ENCODE data around the gene CHST6. TPM values are rescaled to one million over a fixed set of nuclear protein-coding genes. Genes with fewer than 3 reads are reported as not detected.

CHST6 gene
- total and polyA plus RNA-seq, 9 of the 15 experiments (the other 6 are each of a cell fraction or from before 2014, with no cell fraction given): 0.01 to 0.05 (median 0.02) TPM; not detected in 6

GRCh38 chr16:75491876-75492275 is 3.4 kb downstream of the CHST6 start (continued):
- no peak for TF ChIP-seq SMARCA4 (IDR thresholded peaks at IDR 0.05)

- intact Hi-C loops (cut with micrococcal nuclease): no loop called here
- CTCF ChIA-PET (ENCODE audit: low intra/inter-chr PET ratio): no interaction called here
- Histone ChIP-seq H3K4me1 (replicated peaks in 1 of 2; ENCODE audit: control insufficient read depth in 2 of 2, insufficient read depth in 2 of 2, low read length in 2 of 2) (peaks cover 0 to 3% of the 10 kb centered on the region in 2 experiments; a peak in 1 of 5 replicates), H3K27ac (ENCODE audit: extremely low read depth, low read depth, low read length) (no peak overlapping the region), H3K4me2 (ENCODE audit: insufficient read depth, low read length) (no peak overlapping the region), H4K20me1 (replicated peaks; ENCODE audit: control insufficient read depth, insufficient read depth, low read length) (no peaks in the 10 kb centered on the region), H3K79me2 (ENCODE audit: control insufficient read depth, insufficient read depth, low read length) (no peaks in the 10 kb centered on the region), H3K4me3 (no peak overlapping the region), H3K9me3 (replicated peaks; ENCODE audit: control insufficient read depth, insufficient read depth, low read depth, low read length) (no peaks in the 10 kb centered on the region), H2AFZ (ENCODE audit: low read depth, low read length) (no peak overlapping the region), H3K36me3 (ENCODE audit: control insufficient read depth, insufficient read depth, low read length) (no peaks in the 10 kb centered on the region), H3K9me1 (ENCODE audit: control insufficient read depth, insufficient read depth, low read length) (no peaks in the 10 kb centered on the region), H3K27me3 (ENCODE audit: control insufficient read depth in 2 of 2, insufficient read depth in 2 of 2, low read length in 2 of 2) (peaks cover 14 to 45% of the 10 kb centered on the region in 2 experiments; a peak in 4 of 5 replicates), H3K9ac (ENCODE audit: insufficient read depth in 1 of 2, low read depth in 2 of 2, low read length in 2 of 2) (no peak overlapping the region)
- DNase-seq (ENCODE audit: extremely low read depth in 1 of 4, low spot score in 3 of 4) (no peak), FAIRE-seq (peak; percentile 19), ATAC-seq (no peak)
- POLR2A ChIA-PET: no interaction called here
- WGBS (ENCODE audit: insufficient coverage, low coverage, missing lambda C conversion rate): 0% methylated on average over 1 of the region's 2 CpGs
- no TSS peak for BruUV-seq (replicated peaks)
- TF ChIP-seq POLR2AphosphoS5 (IDR thresholded peaks at IDR 0.05; ENCODE audit: control insufficient read depth, insufficient read depth, low read depth, low read length): no peak
- no peak for TF ChIP-seq MCM2 (IDR thresholded peaks at IDR 0.05; ENCODE audit: low read depth)
- no peak for TF ChIP-seq ZNF212 (CRISPR knock-in tag; IDR thresholded peaks at IDR 0.05)
- no peak for TF ChIP-seq SAFB (IDR thresholded peaks at IDR 0.05; ENCODE audit: borderline replicate concordance, low read depth, low read length)
- TF ChIP-seq ZNF717 (CRISPR knock-in tag; IDR thresholded peaks at IDR 0.05): no peak
- TF ChIP-seq ZNF277 (CRISPR knock-in tag; IDR thresholded peaks at IDR 0.05; ENCODE audit: borderline replicate concordance): no peak
- TF ChIP-seq YY1 (IDR thresholded peaks at IDR 0.05; ENCODE audit: borderline replicate concordance in 1 of 3, control insufficient read depth in 1 of 3, extremely low read depth in 1 of 3, insufficient read depth in 3 of 3, insufficient read length in 1 of 3, insufficient replicate concordance in 2 of 3, low read depth in 1 of 3, low read length in 2 of 3): no peak
- in situ Hi-C loops (cut with MboI): no loop called here
Measured at GRCh38 chr16:75488322-75488721, 6.9 kb downstream of the CHST6 start.

Data from K562 (cell line).